Measurements from ENCODE around the gene TAF9. TPM values are rescaled to one million over a fixed set of nuclear protein-coding genes. Genes with fewer than 3 reads are reported as not detected.

Gene TAF9
- total and polyA plus RNA-seq, 2 of the 13 experiments (the other 11 are each of a cell fraction or from before 2014, with no cell fraction given), result 113 to 218 TPM

DNA sequence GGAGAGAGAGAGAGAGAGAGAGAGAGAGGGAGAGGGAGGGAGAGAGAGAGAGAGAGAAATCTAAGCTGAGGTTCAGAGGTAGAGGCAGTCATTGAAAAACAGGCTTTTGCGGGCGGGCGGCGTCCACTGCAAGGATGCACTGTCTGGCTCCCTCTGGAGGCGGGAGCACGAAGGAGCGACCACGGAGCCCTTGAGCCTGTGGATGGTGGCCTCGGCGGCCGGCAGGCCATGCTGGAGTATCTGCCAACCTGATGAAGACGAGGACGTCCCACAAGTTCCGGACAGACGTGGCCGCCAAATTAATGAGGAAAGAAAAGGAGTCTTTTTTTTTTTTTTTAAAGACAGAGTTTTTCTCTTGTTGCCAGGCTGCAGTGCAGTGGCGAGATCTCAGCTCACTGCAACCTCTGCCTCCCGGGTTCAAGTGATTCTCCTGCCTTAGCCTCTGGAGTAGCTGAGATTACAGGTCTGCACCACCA, 34.5 kb downstream of the TAF9 start (continued):
- TF ChIP-seq, protein P1, sequence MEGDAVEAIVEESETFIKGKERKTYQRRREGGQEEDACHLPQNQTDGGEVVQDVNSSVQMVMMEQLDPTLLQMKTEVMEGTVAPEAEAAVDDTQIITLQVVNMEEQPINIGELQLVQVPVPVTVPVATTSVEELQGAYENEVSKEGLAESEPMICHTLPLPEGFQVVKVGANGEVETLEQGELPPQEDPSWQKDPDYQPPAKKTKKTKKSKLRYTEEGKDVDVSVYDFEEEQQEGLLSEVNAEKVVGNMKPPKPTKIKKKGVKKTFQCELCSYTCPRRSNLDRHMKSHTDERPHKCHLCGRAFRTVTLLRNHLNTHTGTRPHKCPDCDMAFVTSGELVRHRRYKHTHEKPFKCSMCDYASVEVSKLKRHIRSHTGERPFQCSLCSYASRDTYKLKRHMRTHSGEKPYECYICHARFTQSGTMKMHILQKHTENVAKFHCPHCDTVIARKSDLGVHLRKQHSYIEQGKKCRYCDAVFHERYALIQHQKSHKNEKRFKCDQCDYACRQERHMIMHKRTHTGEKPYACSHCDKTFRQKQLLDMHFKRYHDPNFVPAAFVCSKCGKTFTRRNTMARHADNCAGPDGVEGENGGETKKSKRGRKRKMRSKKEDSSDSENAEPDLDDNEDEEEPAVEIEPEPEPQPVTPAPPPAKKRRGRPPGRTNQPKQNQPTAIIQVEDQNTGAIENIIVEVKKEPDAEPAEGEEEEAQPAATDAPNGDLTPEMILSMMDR (CRISPR knock-in tag; IDR thresholded peaks at IDR 0.05), result peak; percentile 94
- TF ChIP-seq FOXM1 (CRISPR knock-in tag; IDR thresholded peaks at IDR 0.05) (no peak), ZNF550 (CRISPR knock-in tag; IDR thresholded peaks at IDR 0.05; ENCODE audit: borderline replicate concordance) (no peak), BCL6 (CRISPR knock-in tag; IDR thresholded peaks at IDR 0.05) (0 out of 2 replicates have a peak, but pooled peaks have one; percentile 10), ZFP36 (IDR thresholded peaks at IDR 0.05; ENCODE audit: borderline replicate concordance, low read depth, low read length, partially characterized antibody) (no peak), SALL2 (CRISPR knock-in tag; IDR thresholded peaks at IDR 0.05) (no peak), ZBTB7B (CRISPR knock-in tag; IDR thresholded peaks at IDR 0.05) (peak; percentile 27; the same call in 1 of the 2 replicates), ZFAT (CRISPR knock-in tag; conservative IDR thresholded peaks at IDR 0.05) (no peak), ZNF335 (CRISPR knock-in tag; IDR thresholded peaks at IDR 0.05) (no peak), MIER2 (CRISPR knock-in tag; IDR thresholded peaks at IDR 0.05) (no peak), DNMT1 (CRISPR knock-in tag; IDR thresholded peaks at IDR 0.05) (no peak), HNF4G (IDR thresholded peaks at IDR 0.05; ENCODE audit: borderline replicate concordance, low read depth, low read length) (no peak), HNF4G (CRISPR knock-in tag; IDR thresholded peaks at IDR 0.05; ENCODE audit: borderline replicate concordance, low read depth) (no peak), GABPB1 (CRISPR knock-in tag; IDR thresholded peaks at IDR 0.05) (peak; percentile 47; the same call in 1 of the 2 replicates)
- TF ChIP-seq, protein P2, sequence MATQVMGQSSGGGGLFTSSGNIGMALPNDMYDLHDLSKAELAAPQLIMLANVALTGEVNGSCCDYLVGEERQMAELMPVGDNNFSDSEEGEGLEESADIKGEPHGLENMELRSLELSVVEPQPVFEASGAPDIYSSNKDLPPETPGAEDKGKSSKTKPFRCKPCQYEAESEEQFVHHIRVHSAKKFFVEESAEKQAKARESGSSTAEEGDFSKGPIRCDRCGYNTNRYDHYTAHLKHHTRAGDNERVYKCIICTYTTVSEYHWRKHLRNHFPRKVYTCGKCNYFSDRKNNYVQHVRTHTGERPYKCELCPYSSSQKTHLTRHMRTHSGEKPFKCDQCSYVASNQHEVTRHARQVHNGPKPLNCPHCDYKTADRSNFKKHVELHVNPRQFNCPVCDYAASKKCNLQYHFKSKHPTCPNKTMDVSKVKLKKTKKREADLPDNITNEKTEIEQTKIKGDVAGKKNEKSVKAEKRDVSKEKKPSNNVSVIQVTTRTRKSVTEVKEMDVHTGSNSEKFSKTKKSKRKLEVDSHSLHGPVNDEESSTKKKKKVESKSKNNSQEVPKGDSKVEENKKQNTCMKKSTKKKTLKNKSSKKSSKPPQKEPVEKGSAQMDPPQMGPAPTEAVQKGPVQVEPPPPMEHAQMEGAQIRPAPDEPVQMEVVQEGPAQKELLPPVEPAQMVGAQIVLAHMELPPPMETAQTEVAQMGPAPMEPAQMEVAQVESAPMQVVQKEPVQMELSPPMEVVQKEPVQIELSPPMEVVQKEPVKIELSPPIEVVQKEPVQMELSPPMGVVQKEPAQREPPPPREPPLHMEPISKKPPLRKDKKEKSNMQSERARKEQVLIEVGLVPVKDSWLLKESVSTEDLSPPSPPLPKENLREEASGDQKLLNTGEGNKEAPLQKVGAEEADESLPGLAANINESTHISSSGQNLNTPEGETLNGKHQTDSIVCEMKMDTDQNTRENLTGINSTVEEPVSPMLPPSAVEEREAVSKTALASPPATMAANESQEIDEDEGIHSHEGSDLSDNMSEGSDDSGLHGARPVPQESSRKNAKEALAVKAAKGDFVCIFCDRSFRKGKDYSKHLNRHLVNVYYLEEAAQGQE (IDR thresholded peaks at IDR 0.05; ENCODE audit: borderline replicate concordance in 1 of 2, low read depth in 1 of 2, low read length in 2 of 2), result no peak
- TF ChIP-seq, protein P3, sequence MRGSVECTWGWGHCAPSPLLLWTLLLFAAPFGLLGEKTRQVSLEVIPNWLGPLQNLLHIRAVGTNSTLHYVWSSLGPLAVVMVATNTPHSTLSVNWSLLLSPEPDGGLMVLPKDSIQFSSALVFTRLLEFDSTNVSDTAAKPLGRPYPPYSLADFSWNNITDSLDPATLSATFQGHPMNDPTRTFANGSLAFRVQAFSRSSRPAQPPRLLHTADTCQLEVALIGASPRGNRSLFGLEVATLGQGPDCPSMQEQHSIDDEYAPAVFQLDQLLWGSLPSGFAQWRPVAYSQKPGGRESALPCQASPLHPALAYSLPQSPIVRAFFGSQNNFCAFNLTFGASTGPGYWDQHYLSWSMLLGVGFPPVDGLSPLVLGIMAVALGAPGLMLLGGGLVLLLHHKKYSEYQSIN (CRISPR knock-in tag; IDR thresholded peaks at IDR 0.05; ENCODE audit: borderline replicate concordance), result no peak
- TF ChIP-seq, protein P4, sequence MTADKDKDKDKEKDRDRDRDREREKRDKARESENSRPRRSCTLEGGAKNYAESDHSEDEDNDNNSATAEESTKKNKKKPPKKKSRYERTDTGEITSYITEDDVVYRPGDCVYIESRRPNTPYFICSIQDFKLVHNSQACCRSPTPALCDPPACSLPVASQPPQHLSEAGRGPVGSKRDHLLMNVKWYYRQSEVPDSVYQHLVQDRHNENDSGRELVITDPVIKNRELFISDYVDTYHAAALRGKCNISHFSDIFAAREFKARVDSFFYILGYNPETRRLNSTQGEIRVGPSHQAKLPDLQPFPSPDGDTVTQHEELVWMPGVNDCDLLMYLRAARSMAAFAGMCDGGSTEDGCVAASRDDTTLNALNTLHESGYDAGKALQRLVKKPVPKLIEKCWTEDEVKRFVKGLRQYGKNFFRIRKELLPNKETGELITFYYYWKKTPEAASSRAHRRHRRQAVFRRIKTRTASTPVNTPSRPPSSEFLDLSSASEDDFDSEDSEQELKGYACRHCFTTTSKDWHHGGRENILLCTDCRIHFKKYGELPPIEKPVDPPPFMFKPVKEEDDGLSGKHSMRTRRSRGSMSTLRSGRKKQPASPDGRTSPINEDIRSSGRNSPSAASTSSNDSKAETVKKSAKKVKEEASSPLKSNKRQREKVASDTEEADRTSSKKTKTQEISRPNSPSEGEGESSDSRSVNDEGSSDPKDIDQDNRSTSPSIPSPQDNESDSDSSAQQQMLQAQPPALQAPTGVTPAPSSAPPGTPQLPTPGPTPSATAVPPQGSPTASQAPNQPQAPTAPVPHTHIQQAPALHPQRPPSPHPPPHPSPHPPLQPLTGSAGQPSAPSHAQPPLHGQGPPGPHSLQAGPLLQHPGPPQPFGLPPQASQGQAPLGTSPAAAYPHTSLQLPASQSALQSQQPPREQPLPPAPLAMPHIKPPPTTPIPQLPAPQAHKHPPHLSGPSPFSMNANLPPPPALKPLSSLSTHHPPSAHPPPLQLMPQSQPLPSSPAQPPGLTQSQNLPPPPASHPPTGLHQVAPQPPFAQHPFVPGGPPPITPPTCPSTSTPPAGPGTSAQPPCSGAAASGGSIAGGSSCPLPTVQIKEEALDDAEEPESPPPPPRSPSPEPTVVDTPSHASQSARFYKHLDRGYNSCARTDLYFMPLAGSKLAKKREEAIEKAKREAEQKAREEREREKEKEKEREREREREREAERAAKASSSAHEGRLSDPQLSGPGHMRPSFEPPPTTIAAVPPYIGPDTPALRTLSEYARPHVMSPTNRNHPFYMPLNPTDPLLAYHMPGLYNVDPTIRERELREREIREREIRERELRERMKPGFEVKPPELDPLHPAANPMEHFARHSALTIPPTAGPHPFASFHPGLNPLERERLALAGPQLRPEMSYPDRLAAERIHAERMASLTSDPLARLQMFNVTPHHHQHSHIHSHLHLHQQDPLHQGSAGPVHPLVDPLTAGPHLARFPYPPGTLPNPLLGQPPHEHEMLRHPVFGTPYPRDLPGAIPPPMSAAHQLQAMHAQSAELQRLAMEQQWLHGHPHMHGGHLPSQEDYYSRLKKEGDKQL (CRISPR knock-in tag; IDR thresholded peaks at IDR 0.05; ENCODE audit: low read depth), result no peak
